GM12878 (cell line): ENCODE measurements around the gene MORC4. TPM values are rescaled to one million over a fixed set of nuclear protein-coding genes. Genes with fewer than 3 reads are reported as not detected.

Experiments
- ATAC-seq: fragments of 200-7000 bp; cut with Tn5 transposase; 3 replicates; pipeline ENCODE4 v1.9.1; 2020; ENCODE audit warnings: mild to moderate bottlenecking, moderate library complexity
- BruUV-seq: library from RNA; stranded (reverse); fragments of 400-500 nt; replicated peaks from 2 replicates; lab custom pipeline; 2021; lab: Mats Ljungman, UMichigan
- CTCF ChIA-PET: fragments of 300-600 bp; sonication (Branson Sonifier 250); formaldehyde crosslinking; extraction: SDS; loops from one replicate; lab custom pipeline; 2021; ENCODE audit warnings: inconsistent platforms; lab: Yijun Ruan, JAX
- POLR2A ChIA-PET: fragments of 350-600 bp; formaldehyde crosslinking; extraction: SDS; loops from one replicate; lab custom pipeline; 2021; ENCODE audit warnings: inconsistent platforms; lab: Charles Lee
- RAD21 ChIA-PET: fragments of 300-600 bp; sonication (Branson Sonifier 250); formaldehyde crosslinking; loops from one replicate; lab custom pipeline; 2023; ENCODE audit warnings: antibody characterized with exemption; ENCODE audit not compliant: unreplicated experiment; lab: Charles Lee
- SMC1A ChIA-PET: fragments of 300-600 bp; sonication (Branson Sonifier 250); formaldehyde crosslinking; loops from one replicate; lab custom pipeline; 2023; ENCODE audit not compliant: unreplicated experiment, uncharacterized antibody; lab: Charles Lee
- DNase-seq: peaks from one replicate; pipeline ENCODE4 v3.0.0-alpha.2; 2011; ENCODE audit warnings: low read depth, low spot score
- FAIRE-seq: peaks from 3 replicates; lab custom pipeline; 2011; peaks lifted over from hg19 to GRCh38; lab: Jason Lieb, UNC
- H2AFZ ChIP-seq: 2 replicates; pipeline ENCODE4 v1.6.0; 2011; ENCODE audit warnings: low read depth, low read length, control low read depth; ENCODE audit not compliant: control insufficient read depth
- H3K27ac ChIP-seq: 2 replicates; pipeline ENCODE4 v1.5.1; 2011; ENCODE audit warnings: control low read depth; ENCODE audit not compliant: control insufficient read depth, insufficient read depth
- H3K27me3 ChIP-seq, 2 experiments: replicated peaks in 1 of 2; 2 replicates each; pipeline versions ENCODE4 v1.6.0 to v1.6.1; 2011; ENCODE audit warnings: low read length in 1 of 2; ENCODE audit not compliant: control insufficient read depth in 2 of 2, insufficient read depth in 2 of 2
- H3K36me3 ChIP-seq, 2 experiments: 2 replicates each; pipeline ENCODE4 v1.5.1; 2011; ENCODE audit warnings: low read length in 1 of 2; ENCODE audit not compliant: control insufficient read depth in 2 of 2, insufficient read depth in 2 of 2
- H3K4me1 ChIP-seq: 2 replicates; pipeline ENCODE4 v1.6.1; 2011; ENCODE audit warnings: mild to moderate bottlenecking, low read length, moderate library complexity, mixed read lengths; ENCODE audit not compliant: control insufficient read depth, insufficient read depth
- H3K4me2 ChIP-seq: 2 replicates; pipeline ENCODE4 v1.6.0; 2011; ENCODE audit warnings: control low read depth; ENCODE audit not compliant: control insufficient read depth, insufficient read depth
- H3K4me3 ChIP-seq: fragments of 200-600 bp; sonication (generic); 2 replicates; pipeline ENCODE4 v1.5.1; 2016
- H3K79me2 ChIP-seq: 2 replicates; pipeline ENCODE4 v1.6.0; 2011; ENCODE audit warnings: low read length; ENCODE audit not compliant: control insufficient read depth, insufficient read depth
- H3K9ac ChIP-seq: 2 replicates; pipeline ENCODE4 v1.8.0; 2011; ENCODE audit warnings: low read length, control low read depth, mixed read lengths; ENCODE audit not compliant: control insufficient read depth, insufficient read depth
- H3K9me3 ChIP-seq: replicated peaks from 3 replicates; pipeline ENCODE4 v1.5.1; 2011; ENCODE audit warnings: mild to moderate bottlenecking, low read length; ENCODE audit not compliant: control insufficient read depth, insufficient read depth
- H4K20me1 ChIP-seq: 2 replicates; pipeline ENCODE4 v1.6.0; 2011; ENCODE audit not compliant: control insufficient read depth, insufficient read depth
- BACH1 ChIP-seq: fragments of 450-650 bp; IDR thresholded peaks from 2 replicates; pipeline ENCODE4 v1.6.1; 2017; ENCODE audit warnings: mild to moderate bottlenecking, borderline replicate concordance
- BCL11A ChIP-seq: IDR thresholded peaks from 2 replicates; pipeline ENCODE4 v1.6.1; 2011; ENCODE audit warnings: low read depth, low read length
- E2F4 ChIP-seq: IDR thresholded peaks from 2 replicates; pipeline ENCODE4 v1.6.1; 2012; ENCODE audit warnings: low read depth, low read length, improper control_type of control experiment
- E2F8 ChIP-seq: fragments of 450-650 bp; IDR thresholded peaks from 2 replicates; pipeline ENCODE4 v1.6.1; 2018; ENCODE audit warnings: mild to moderate bottlenecking, low read depth, moderate library complexity; ENCODE audit not compliant: partially characterized antibody
- IRF4 ChIP-seq: IDR thresholded peaks from 2 replicates; pipeline ENCODE4 v1.6.1; 2011; ENCODE audit warnings: low read depth, low read length
- KDM1A ChIP-seq: fragments of 200-600 bp; sonication (generic); IDR thresholded peaks from 2 replicates; pipeline ENCODE4 v1.6.1; 2016; ENCODE audit warnings: borderline replicate concordance
- KLF5 ChIP-seq: fragments of 450-650 bp; IDR thresholded peaks from 2 replicates; pipeline ENCODE4 v1.6.1; 2014; ENCODE audit warnings: mild to moderate bottlenecking; ENCODE audit not compliant: partially characterized antibody
- LARP7 ChIP-seq: fragments of 450-650 bp; IDR thresholded peaks from 2 replicates; pipeline ENCODE4 v1.6.1; 2017; ENCODE audit warnings: mild to moderate bottlenecking
- PAX5 ChIP-seq: IDR thresholded peaks from 2 replicates; pipeline ENCODE4 v1.6.1; 2011; ENCODE audit warnings: low read depth, low read length, borderline replicate concordance
- REST ChIP-seq: IDR thresholded peaks from 2 replicates; pipeline ENCODE4 v1.6.1; 2012; ENCODE audit warnings: mild to moderate bottlenecking, low read depth, low read length
- SMAD5 ChIP-seq: IDR thresholded peaks from 2 replicates; pipeline ENCODE4 v1.6.1; 2016; ENCODE audit warnings: antibody characterized with exemption, low read depth
- YY1 ChIP-seq: IDR thresholded peaks from 2 replicates; pipeline ENCODE4 v1.6.1; 2011; ENCODE audit warnings: low read depth, mild to moderate bottlenecking, low read length
- ZNF217 ChIP-seq: fragments of 450-650 bp; IDR thresholded peaks from 2 replicates; pipeline ENCODE4 v1.6.1; 2017; ENCODE audit warnings: antibody characterized with exemption, mild to moderate bottlenecking
- ZNF687 ChIP-seq: fragments of 450-650 bp; IDR thresholded peaks from 2 replicates; pipeline ENCODE4 v1.6.1; 2017; ENCODE audit warnings: mild to moderate bottlenecking, moderate library complexity
- whole genome bisulfite sequencing: methylation state at CpG from one replicate; pipeline ENCODE4 v1.1.6; 2016; ENCODE audit warnings: low lambda C conversion rate; ENCODE audit not compliant: insufficient replicate concordance, insufficient coverage; ENCODE audit errors: missing lambda C conversion rate; 5-methylcytosine and 5-hydroxymethylcytosine counted together
- in situ Hi-C: fragments of 300-500 bp; cut with MboI; formaldehyde crosslinking; loops from 9 replicates; pipeline ENCODE4 v1.14.3; 2018; ENCODE audit warnings: mixed read lengths
- intact Hi-C: fragments of 100-400 bp; cut with micrococcal nuclease; formaldehyde crosslinking; loops from one replicate; pipeline ENCODE4 v1.14.2; 2022; ENCODE audit not compliant: unreplicated experiment
- polyA plus RNA-seq, 11 experiments: library from polyadenylated mRNA; depleted of rRNA in 4 of 11; unstranded in 6 of 11; stranded (reverse) in 5 of 11; fragments of >200 nt; fragmentation: Nextera tagmentation in 4 of 11; fragmentation: Illumina TruSeq in 1 of 11; extraction: Ambion mirVana in 4 of 11; extraction: Trizol in 1 of 11; gene quantifications; 1 replicate in 1 of 11; 2 replicates in 10 of 11; pipeline versions ENCODE4 v1.2.1 to v1.2.3, GENCODE V29; 2011 to 2016; ENCODE audit warnings: inconsistent platforms in 2 of 11, missing spikeins in 2 of 11, low read depth in 1 of 11
- total RNA-seq, 4 experiments: library from RNA; depleted of rRNA in 3 of 4; stranded (reverse); fragments of >200 nt in 3 of 4; fragmentation: Illumina TruSeq in 1 of 4; extraction: Trizol in 1 of 4; gene quantifications; 2 replicates each; pipeline versions ENCODE4 v1.2.1 to v1.2.3, GENCODE V29; 2013 to 2021

The MORC4 gene
- total and polyA plus RNA-seq, 10 of the 15 experiments (the other 5 are each of a cell fraction or from before 2014, with no cell fraction given) = 0.03 to 0.65 (median 0.26) TPM

GRCh38 chrX:106951230-106951629, 48.8 kb downstream of the MORC4 start:
- Histone ChIP-seq H3K4me1 (no peaks in the 10 kb centered on the region), H3K4me2 (no peak overlapping the region), H3K27ac (no peak overlapping the region), H3K4me3 (no peak overlapping the region), H3K9ac (no peak overlapping the region), H2AFZ (no peak overlapping the region), H3K79me2 (no peaks in the 10 kb centered on the region), H3K9me3 (no peaks in the 10 kb centered on the region), H3K36me3 (no peaks in the 10 kb centered on the region), H4K20me1 (no peaks in the 10 kb centered on the region), H3K27me3 (no peaks in the 10 kb centered on the region; a peak in 1 of 4 replicates)
- CTCF ChIA-PET = interaction anchor here (0.9 to 2.0 kb wide), 3 partner anchors 27 to 57 kb away, joined by 3 to 5 read pairs (median 5); no protein-coding TSS in a partner anchor
- no peak for DNase-seq
- RAD21 ChIA-PET = interaction anchor here (0.7 kb wide), 1 partner anchor 350 kb away, joined by 3 read pairs; no protein-coding TSS in a partner anchor
- 57% methylated on average over 6 of the region's 6 CpGs for WGBS
- SMC1A ChIA-PET = interaction anchor here (1.0 kb wide), 1 partner anchor 13 kb away, joined by 3 read pairs; no protein-coding TSS in a partner anchor
- no peak for TF ChIP-seq BACH1
- TF ChIP-seq YY1 = no peak
- TF ChIP-seq ZNF217 = no peak
- no peak for TF ChIP-seq KDM1A
- no peak for TF ChIP-seq BCL11A
- no peak for TF ChIP-seq E2F4
- TF ChIP-seq PAX5 = no peak
- TF ChIP-seq LARP7 = no peak
- TF ChIP-seq E2F8 = no peak
- no peak for TF ChIP-seq ZNF687
- TF ChIP-seq SMAD5 = no peak
- no peak for TF ChIP-seq KLF5
- TF ChIP-seq IRF4 = no peak
- TF ChIP-seq REST = no peak
- no peak for ATAC-seq
- intact Hi-C loops = no loop called here
- POLR2A ChIA-PET = no interaction called here
- no TSS peak for BruUV-seq
- no peak for FAIRE-seq
- in situ Hi-C loops = no loop called here
